Stimulated activated naive CD8-positive, alpha-beta T cell treated with anti-CD3 and anti-CD28 coated beads, Interleukin-15, Interleukin-2, amounts not matched to agents 100 U/mL and 50 U/mL, for 24 hours (primary cell): ENCODE measurements around the gene GMNC.

Source experiments
- ATAC-seq: fragments of 150-1000 bp; cut with Tn5 transposase; one replicate; pipeline ENCODE4 v1.10.0; 2021
- DNase-seq: peaks from one replicate; pipeline ENCODE4 v3.0.0; 2021

GMNC gene

DNA sequence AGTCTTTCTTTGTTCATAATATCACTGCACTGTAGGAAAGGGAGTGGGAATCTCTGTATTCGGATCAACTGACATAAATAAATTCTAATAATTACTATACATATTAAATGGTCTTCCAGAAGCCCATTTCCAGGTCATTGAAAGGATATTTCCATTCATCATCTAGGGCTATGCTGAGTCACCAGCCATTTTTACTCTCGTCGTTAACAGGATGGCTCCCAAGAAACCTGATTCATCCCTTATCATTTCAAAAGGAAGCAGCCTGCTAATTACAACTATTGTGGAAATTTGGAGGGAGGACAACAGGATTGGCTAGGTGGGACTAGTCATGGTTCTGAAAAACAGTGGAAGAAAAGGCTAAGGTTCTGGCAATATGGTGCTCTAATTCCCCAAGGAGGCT is 13.6 kb downstream of the GMNC start:
- DNase-seq (no peak), ATAC-seq (no peak)

GRCh38 chr3:190847436-190847835 is 15.1 kb downstream of the GMNC start:
- DNase-seq (no peak), ATAC-seq (no peak)

DNA sequence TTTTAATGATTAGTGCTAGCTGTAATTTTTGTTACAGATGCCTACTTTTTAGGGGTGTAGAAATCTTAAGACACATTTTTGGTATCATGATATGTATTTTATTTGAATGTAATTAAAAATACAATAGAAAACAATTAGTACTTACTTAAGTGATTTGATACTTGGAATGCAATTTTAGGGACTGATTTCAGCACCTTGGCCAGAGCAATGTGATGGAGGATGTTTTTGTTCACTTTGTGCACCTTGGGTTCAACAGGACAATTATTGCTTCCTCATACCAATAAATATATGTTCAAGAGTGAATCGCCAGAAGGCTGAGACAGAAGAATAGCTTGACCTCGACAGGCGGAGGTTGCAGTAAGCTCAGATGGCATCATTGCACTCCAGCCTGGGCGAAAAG is 22.3 kb downstream of the GMNC start:
- no peak for ATAC-seq
- DNase-seq = no peak

DNA sequence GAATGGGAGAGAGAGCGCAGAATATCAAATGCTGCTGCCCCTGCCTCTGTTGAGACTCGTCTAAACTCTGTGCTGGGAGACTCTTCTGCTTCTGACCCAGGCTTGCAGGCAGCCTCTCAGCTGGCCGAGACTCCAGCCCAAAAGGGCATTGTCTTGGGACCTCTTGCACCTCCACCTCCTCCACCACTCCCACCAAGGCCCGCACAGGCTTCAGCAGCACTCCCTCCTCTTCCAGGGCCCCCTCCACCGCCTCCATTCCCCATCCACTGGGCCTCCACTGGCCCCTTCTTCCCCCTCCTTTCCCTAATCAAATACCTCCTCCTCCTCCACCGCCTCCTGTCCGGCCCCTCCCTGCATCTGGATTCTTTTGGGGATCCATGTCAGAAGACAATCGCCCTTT is 31.3 kb downstream of the GMNC start:
- ATAC-seq (no peak), DNase-seq (no peak)

- DNase-seq (no peak), ATAC-seq (no peak)
These were observed 32.5 kb downstream of the GMNC start for GRCh38 chr3:190830031-190830430.

GRCh38 chr3:190826018-190826417 is 36.5 kb downstream of the GMNC start:
- DNase-seq (no peak), ATAC-seq (no peak)

DNA sequence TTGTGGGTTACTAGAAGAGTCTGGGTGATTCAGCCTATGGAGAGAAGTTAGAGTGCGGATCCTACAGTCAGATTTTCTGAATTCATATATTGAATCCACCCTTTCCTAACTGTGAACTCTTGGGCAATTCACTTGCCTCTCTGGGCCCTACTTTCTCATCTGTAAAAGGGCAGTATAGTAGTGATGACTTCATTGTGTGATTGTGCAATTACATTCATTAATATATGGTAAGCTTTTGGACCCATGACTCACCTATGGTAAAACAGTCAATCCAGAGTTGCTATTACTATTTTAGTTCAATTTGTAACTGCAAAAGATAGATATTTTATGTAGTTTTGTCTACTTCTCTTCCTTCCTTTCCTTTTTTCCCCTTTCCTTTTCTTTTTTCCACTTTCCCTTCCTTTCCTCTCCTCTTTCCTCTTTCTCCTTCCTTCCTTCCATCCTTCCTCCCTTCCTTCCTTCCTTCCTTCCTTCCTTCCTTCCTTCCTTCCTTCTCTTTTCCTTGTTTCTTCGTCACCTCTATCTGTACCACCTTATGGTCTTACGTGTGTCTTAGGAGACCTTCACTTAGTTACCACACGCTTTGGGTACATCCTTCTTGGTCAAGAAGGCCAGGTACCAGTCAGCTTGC is 37.0 kb downstream of the GMNC start:
- no peak for DNase-seq
- ATAC-seq = no peak

DNA sequence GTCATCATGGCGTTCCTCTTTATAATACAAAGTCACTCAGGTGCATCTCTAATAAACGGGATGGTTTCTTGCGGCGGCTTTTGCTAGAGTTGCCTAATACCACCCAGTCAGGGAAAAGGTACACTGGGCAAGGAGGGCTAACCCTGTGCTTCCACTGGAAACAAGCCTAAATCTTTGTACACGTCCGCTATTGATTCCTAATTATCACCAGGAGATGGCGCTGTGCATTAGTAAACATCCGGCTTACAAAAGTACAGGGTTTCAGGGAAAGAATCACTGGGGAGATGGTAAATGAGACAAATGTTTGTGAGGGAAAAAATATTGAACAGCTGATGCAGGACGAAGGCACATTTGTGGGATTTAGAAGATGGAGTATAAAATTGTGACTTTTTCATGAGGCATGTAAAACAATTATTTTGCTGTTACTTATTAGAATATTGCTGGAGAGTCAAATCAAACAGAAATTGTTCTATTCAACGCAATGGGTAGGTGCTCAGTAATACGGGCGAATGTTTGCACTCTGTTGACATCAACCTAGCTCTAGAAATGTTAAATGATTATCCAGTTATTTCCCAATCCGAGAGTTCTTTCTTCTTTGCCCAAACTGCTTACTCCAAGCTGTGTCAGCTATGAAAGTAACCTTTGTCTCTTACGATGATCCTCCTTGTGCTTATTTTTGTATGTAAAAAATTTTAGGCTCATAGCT is 50.6 kb downstream of the GMNC start:
- DNase-seq = no peak
- ATAC-seq = no peak

GRCh38 chr3:190810957-190811356 is 51.5 kb downstream of the GMNC start:
- ATAC-seq (no peak), DNase-seq (no peak)

DNA sequence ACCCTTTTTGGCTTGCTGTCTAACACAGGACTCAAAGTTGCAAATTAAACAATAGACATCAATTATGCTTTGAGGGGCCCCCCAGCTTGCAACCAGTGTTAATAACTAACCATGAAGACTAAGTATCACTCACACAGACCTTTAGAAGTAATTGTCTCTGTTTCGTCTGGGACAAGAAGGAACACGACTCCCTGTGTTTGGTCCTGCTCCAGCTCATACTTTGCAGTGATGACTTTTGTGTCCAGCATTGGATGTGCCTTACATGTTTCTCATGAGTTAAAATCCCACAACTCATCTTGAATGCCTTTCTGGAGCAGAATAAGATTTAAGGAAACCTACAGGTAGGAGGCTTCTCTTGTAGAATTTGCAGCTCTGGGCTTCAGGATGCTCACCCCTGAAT is 53.1 kb downstream of the GMNC start:
- ATAC-seq = no peak

GRCh38 chr3:190807719-190808375 is 54.6 kb downstream of the GMNC start:
- ATAC-seq (no peak), DNase-seq (no peak)

More for the DNA sequence above, 53.1 kb downstream of the GMNC start:
- DNase-seq = no peak
